GM19467 (cell line): ENCODE measurements around the gene NFAM1.

Experiments used
- ATAC-seq: cut with Tn5 transposase; IDR thresholded peaks from one replicate; pipeline ENCODE4 v1.9.1; 2021; ENCODE audit warnings: mild to moderate bottlenecking, moderate library complexity; ENCODE audit not compliant: unreplicated experiment

Gene NFAM1

GRCh38 chr22:42337356-42337755 is 94.8 kb downstream of the NFAM1 start:
- ATAC-seq = no peak

GRCh38 chr22:42336527-42337227 is 95.5 kb downstream of the NFAM1 start:
- no peak for ATAC-seq

- no peak for ATAC-seq
Measured at GRCh38 chr22:42335839-42336378, 96.3 kb downstream of the NFAM1 start.

- ATAC-seq = no peak
Measured at GRCh38 chr22:42334875-42335512, 97.2 kb downstream of the NFAM1 start.

GRCh38 chr22:42333544-42333943 is 98.7 kb downstream of the NFAM1 start:
- no peak for ATAC-seq

- ATAC-seq = no peak
Measured at GRCh38 chr22:42332089-42332488, 100.1 kb downstream of the NFAM1 start.

GRCh38 chr22:42331014-42331413 is 101.2 kb downstream of the NFAM1 start:
- no peak for ATAC-seq
